HUES64 (cell line): Measurements from ENCODE around the gene MMP17.

Experiments used
- H3K27ac ChIP-seq: 2 replicates; pipeline ENCODE4 v1.7.0; 2013; ENCODE audit warnings: low read depth, low read length, inconsistent platforms
- H3K27me3 ChIP-seq: 2 replicates; pipeline ENCODE4 v1.6.1; 2013; ENCODE audit warnings: mild to moderate bottlenecking, low read length; ENCODE audit not compliant: insufficient read depth
- H3K36me3 ChIP-seq: 2 replicates; pipeline ENCODE4 v1.6.1; 2013; ENCODE audit warnings: mild to moderate bottlenecking, low read length; ENCODE audit not compliant: insufficient read depth
- H3K4me1 ChIP-seq: 2 replicates; pipeline ENCODE4 v1.6.1; 2013; ENCODE audit warnings: mild to moderate bottlenecking, low read length, moderate library complexity; ENCODE audit not compliant: insufficient read depth
- H3K4me3 ChIP-seq: 2 replicates; pipeline ENCODE4 v1.5.1; 2013; ENCODE audit warnings: mild to moderate bottlenecking, low read length, moderate library complexity
- H3K9ac ChIP-seq: 2 replicates; pipeline ENCODE4 v1.6.1; 2013; ENCODE audit warnings: mild to moderate bottlenecking, low read depth, low read length
- H3K9me3 ChIP-seq: 2 replicates; pipeline ENCODE4 v1.6.1; 2013; ENCODE audit warnings: low read depth, low read length; ENCODE audit not compliant: insufficient read depth
- WGBS: fragments of 150-250, 120-280 bp; methylation state at CpG from one replicate; pipeline ENCODE4 v1.1.7; 2013; ENCODE audit warnings: missing lambda C conversion rate; 5-methylcytosine and 5-hydroxymethylcytosine counted together

MMP17 gene

GRCh38 chr12:131852551-131853299 lies 24.5 kb downstream of the MMP17 start:
- Histone ChIP-seq H3K9ac (no peak overlapping the region; the same call in 1 of the 2 replicates), H3K27ac (no peak overlapping the region)
- WGBS = 84% methylated on average over 24 of the region's 24 CpGs

GRCh38 chr12:131853832-131854797 lies 25.9 kb downstream of the MMP17 start:
- Histone ChIP-seq H3K27ac (no peak overlapping the region; the same call in 1 of the 2 replicates), H3K4me1 (no peaks in the 10 kb centered on the region), H3K9ac (no peak overlapping the region), H3K4me3 (no peak overlapping the region), H3K9me3 (no peaks in the 10 kb centered on the region), H3K27me3 (peaks cover 6% of the 10 kb centered on the region; the same call in 1 of the 2 replicates), H3K36me3 (no peaks in the 10 kb centered on the region)
- WGBS = 89% methylated on average over 35 of the region's 35 CpGs

More at GRCh38 chr12:131852551-131853299, 24.5 kb downstream of the MMP17 start:
- no peaks in the 10 kb centered on the region for H3K36me3 ChIP-seq
- H3K9me3 ChIP-seq = no peaks in the 10 kb centered on the region
- no peak overlapping the region for H3K4me3 ChIP-seq
- peaks cover 6% of the 10 kb centered on the region; the same call in 1 of the 2 replicates for H3K27me3 ChIP-seq
- no peaks in the 10 kb centered on the region for H3K4me1 ChIP-seq

- H3K27me3 ChIP-seq = peaks cover 6% of the 10 kb centered on the region; the same call in 1 of the 2 replicates
- no peaks in the 10 kb centered on the region for H3K4me1 ChIP-seq
- no peaks in the 10 kb centered on the region for H3K9me3 ChIP-seq
- H3K9ac ChIP-seq = no peak overlapping the region
- no peak overlapping the region for H3K4me3 ChIP-seq
- no peak overlapping the region for H3K27ac ChIP-seq
- WGBS = 85% methylated on average over 16 of the region's 16 CpGs
- no peaks in the 10 kb centered on the region for H3K36me3 ChIP-seq
Observed at GRCh38 chr12:131854861-131855476, 26.8 kb downstream of the MMP17 start.

GRCh38 chr12:131855521-131856142 lies 27.4 kb downstream of the MMP17 start:
- Histone ChIP-seq H3K4me3 (no peak overlapping the region), H3K27me3 (peaks cover 6% of the 10 kb centered on the region; the same call in 1 of the 2 replicates), H3K9me3 (no peaks in the 10 kb centered on the region), H3K36me3 (no peaks in the 10 kb centered on the region), H3K9ac (no peak overlapping the region), H3K27ac (no peak overlapping the region), H3K4me1 (peaks cover 4% of the 10 kb centered on the region)
- 63% methylated on average over 30 of the region's 30 CpGs for WGBS

DNA sequence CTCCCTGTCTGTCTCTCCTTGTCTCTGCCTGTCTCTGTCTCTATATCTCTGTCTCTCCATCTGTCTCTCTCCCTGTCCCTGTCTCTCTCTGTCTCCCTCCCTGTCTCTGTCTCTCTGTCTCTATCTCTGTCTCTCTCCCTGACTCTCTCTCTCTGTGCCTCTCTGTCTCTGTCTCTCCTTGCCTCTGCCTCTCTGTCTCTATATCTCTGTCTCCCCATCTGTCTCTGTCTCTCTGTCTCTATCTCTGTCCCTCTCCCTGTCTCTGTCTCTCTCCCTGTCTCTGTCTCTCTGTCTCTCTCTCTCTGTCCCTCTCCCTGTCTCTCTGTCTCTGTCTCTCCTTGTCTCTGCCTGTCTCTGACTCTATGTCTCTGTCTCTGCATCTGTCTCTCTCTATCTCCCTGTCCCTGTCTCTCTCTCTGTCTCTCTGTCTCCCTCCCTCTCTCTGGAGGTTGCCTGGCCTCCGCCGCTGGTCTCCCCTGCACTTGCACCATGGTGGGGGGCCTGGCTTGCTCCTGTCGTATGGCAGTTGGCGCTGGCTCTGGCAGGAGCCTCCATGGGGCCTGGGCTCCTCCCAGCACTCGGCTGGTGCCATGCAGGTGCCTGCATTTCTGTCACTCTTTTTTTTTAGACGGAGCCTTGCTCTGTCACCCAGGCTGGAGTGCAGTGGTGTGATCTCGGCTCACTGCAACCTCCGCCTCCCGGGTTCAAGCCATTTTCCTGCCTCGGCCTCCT lies 28.3 kb downstream of the MMP17 start:
- 93% methylated on average over 10 of the region's 10 CpGs for WGBS
- Histone ChIP-seq H3K4me1 (peaks cover 8% of the 10 kb centered on the region), H3K9me3 (no peaks in the 10 kb centered on the region), H3K27me3 (peaks cover 6% of the 10 kb centered on the region; the same call in 1 of the 2 replicates), H3K27ac (no peak overlapping the region), H3K9ac (no peak overlapping the region), H3K36me3 (no peaks in the 10 kb centered on the region), H3K4me3 (no peak overlapping the region)

DNA sequence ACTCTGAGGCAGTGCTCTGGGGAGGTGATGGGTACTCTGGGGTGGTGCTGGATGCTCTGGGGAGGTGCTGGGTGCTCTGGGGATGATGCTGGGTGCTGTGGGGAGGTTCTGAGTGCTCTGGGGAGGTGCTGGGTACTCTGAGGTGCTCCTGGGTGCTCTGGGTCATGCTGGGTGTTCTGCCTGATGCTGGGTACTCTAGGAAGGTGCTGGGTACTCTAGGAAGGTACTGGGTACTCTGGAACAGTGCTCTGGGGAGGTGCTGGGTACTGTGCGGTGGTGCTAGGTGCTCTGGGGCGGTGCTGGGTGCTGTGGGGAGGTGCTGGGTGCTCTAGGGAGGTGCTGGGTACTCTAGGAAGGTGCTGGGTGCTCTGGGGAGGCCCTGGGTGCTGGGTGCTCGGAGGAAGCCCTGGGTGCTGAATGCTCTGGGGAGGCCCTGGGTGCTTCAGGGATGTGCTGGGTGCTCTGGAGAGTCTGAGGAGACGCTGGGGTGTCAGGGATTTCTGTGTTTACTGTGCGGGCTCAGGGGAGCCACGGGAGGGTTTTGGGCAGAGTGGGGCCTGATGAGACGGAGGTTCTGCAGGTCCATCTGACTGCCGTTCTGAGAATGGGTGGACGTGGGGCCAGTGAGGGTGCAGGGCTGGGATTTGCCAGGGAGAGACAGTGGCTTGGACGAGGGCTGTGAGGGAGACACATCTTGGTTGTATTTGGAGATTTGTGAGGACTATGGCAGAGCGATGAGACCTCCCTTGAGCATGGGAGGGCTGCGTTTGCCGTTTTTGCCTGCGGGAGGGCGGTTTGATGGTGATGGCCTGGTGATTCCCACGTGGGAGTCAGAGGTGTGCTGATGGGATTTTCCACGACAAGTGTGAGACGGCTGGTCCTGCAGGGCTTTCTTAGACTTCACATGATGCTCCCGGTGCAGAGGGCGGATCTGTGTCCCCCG lies 30.0 kb downstream of the MMP17 start:
- WGBS = 89% methylated on average over 21 of the region's 21 CpGs
- H3K9me3 ChIP-seq = no peaks in the 10 kb centered on the region
- H3K4me3 ChIP-seq = no peak overlapping the region
- no peaks in the 10 kb centered on the region for H3K36me3 ChIP-seq
- peaks cover 6% of the 10 kb centered on the region; the same call in 1 of the 2 replicates for H3K27me3 ChIP-seq
- H3K27ac ChIP-seq = no peak overlapping the region
- H3K9ac ChIP-seq = no peak overlapping the region
- H3K4me1 ChIP-seq = peaks cover 14% of the 10 kb centered on the region

- Histone ChIP-seq H3K4me1 (peaks cover 17% of the 10 kb centered on the region), H3K27ac (peak overlapping the region; percentile 85), H3K36me3 (no peaks in the 10 kb centered on the region), H3K9me3 (no peaks in the 10 kb centered on the region), H3K9ac (peak overlapping the region; percentile 80), H3K4me3 (peak overlapping the region; percentile 18), H3K27me3 (peaks cover 6% of the 10 kb centered on the region; the same call in 1 of the 2 replicates)
- WGBS = 30% methylated on average over 22 of the region's 22 CpGs
Observed at GRCh38 chr12:131860472-131861260, 32.5 kb downstream of the MMP17 start.

DNA sequence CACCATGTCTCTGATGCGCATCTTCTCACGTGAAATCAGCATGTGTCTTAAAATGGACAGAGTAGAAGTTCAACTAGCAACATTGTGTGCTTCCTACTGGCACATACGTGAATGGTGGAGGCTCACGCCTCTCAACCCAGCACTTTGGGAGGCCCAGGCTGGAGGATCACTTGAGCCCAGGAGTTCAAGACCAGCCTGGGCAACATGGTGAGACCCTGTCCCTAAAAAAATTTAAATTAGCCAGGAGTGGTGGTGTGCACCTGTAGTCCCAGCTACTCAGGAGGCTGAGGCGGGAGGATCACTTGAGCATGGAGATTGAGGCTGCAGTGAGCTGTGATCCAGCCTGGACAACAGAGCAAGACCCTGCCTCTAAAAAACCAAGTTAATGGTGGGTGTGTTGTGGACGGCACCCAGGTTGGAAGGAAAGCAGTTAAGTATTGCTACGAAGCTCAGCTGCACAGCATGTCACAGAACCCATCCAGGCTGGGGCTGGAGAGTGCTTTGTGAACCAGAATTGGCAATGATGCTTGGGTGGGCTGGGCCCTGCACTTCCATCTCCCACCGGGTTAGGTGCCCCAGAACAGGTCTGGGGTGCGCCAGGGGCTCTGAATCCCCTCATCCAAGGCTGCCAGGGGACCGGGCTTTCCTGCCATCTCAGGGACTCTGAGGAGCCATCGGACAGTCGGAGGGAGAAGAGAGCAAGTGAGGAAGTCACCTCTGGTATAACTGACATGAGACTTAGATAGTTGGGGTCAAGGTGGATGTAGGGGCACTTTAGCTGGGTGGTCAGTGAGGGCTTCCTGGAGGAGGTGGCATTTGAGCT lies 33.3 kb downstream of the MMP17 start:
- Histone ChIP-seq H3K27ac (peak overlapping the region; percentile 85; the same call in 1 of the 2 replicates), H3K36me3 (no peaks in the 10 kb centered on the region), H3K4me3 (no peak overlapping the region), H3K9me3 (no peaks in the 10 kb centered on the region), H3K4me1 (peaks cover 17% of the 10 kb centered on the region), H3K27me3 (peaks cover 2% of the 10 kb centered on the region; the same call in 1 of the 2 replicates), H3K9ac (peak overlapping the region; percentile 80)
- WGBS = 90% methylated on average over 12 of the region's 12 CpGs
